ENCODE measurements around the gene ACTRT2. TPM values are rescaled to one million over a fixed set of nuclear protein-coding genes. Genes with fewer than 3 reads are reported as not detected.

ACTRT2 gene
- total RNA-seq, 1 donor from 2014 or later: not detected

- intact Hi-C loops (cut with micrococcal nuclease): no loop called here
Observed at GRCh38 chr1:3002349-3003038, 18.8 kb upstream of the ACTRT2 start.

- intact Hi-C loops (cut with micrococcal nuclease): no loop called here
Observed at GRCh38 chr1:3003039-3003940, 18.0 kb upstream of the ACTRT2 start.

GRCh38 chr1:3003941-3004270 lies 17.4 kb upstream of the ACTRT2 start:
- intact Hi-C loops (cut with micrococcal nuclease): no loop called here

- intact Hi-C loops (cut with micrococcal nuclease): no loop called here
Observed at GRCh38 chr1:3004285-3005205, 16.7 kb upstream of the ACTRT2 start.

GRCh38 chr1:3005771-3006170 lies 15.5 kb upstream of the ACTRT2 start:
- intact Hi-C loops (cut with micrococcal nuclease): no loop called here

GRCh38 chr1:3007298-3008147 lies 13.7 kb upstream of the ACTRT2 start:
- intact Hi-C loops (cut with micrococcal nuclease): no loop called here

GRCh38 chr1:3009021-3009420 lies 12.2 kb upstream of the ACTRT2 start:
- intact Hi-C loops (cut with micrococcal nuclease): no loop called here

- intact Hi-C loops (cut with micrococcal nuclease): no loop called here
Observed at GRCh38 chr1:3009556-3009955, 11.7 kb upstream of the ACTRT2 start.

- intact Hi-C loops (cut with micrococcal nuclease): no loop called here
Observed at GRCh38 chr1:3011127-3011526, 10.1 kb upstream of the ACTRT2 start.

GRCh38 chr1:3011631-3012455 lies 9.4 kb upstream of the ACTRT2 start:
- intact Hi-C loops (cut with micrococcal nuclease): loop anchor here (2.0 kb wide), 2 partner anchors 309 to 413 kb away; no protein-coding TSS in a partner anchor

GRCh38 chr1:3012456-3013291 lies 8.6 kb upstream of the ACTRT2 start:
- intact Hi-C loops (cut with micrococcal nuclease): loop anchor here (2.0 kb wide), 2 partner anchors 308 to 412 kb away; no protein-coding TSS in a partner anchor

- intact Hi-C loops (cut with micrococcal nuclease): loop anchor here (2.0 kb wide), 2 partner anchors 307 to 411 kb away; no protein-coding TSS in a partner anchor
Observed at GRCh38 chr1:3013371-3014049, 7.8 kb upstream of the ACTRT2 start.

- intact Hi-C loops (cut with micrococcal nuclease): no loop called here
Observed at GRCh38 chr1:3014050-3014440, 7.2 kb upstream of the ACTRT2 start.

GRCh38 chr1:3014443-3015268 lies 6.6 kb upstream of the ACTRT2 start:
- intact Hi-C loops (cut with micrococcal nuclease): no loop called here

GRCh38 chr1:3015269-3015635 lies 6.0 kb upstream of the ACTRT2 start:
- intact Hi-C loops (cut with micrococcal nuclease): no loop called here

GRCh38 chr1:3015744-3016143 lies 5.5 kb upstream of the ACTRT2 start:
- intact Hi-C loops (cut with micrococcal nuclease): no loop called here
